Right kidney (tissue), 1 donor: ENCODE results near the gene PQBP1.

ENCODE experiments used
- DNase-seq: peaks from one replicate; pipeline ENCODE4 v3.0.0-alpha.2; 2016

Gene PQBP1

DNA sequence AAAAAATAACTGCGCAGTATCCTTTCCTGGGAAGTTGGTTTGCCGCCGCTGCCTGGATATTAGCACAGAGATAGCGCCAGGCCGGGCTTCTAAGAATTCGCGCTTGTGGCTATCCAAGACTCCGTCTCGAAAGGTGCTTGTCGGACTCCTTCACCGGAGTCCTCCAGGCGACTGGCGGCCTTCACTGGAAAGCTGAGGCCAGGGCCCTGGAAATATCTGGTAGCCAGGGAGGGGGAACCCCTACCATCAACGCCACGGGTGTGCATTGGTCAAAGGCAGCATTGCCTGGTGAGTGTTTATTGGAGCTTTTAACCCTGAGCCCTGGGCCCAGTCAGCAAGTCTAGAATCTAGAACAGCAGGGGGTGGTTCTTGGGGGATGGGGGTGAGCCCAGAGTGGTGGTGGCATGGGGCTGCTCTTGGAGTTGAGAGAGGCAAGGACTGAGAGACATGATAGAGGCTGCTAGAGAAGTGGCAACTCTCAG is 21.7 kb downstream of the PQBP1 start:
- no peak for DNase-seq

DNA sequence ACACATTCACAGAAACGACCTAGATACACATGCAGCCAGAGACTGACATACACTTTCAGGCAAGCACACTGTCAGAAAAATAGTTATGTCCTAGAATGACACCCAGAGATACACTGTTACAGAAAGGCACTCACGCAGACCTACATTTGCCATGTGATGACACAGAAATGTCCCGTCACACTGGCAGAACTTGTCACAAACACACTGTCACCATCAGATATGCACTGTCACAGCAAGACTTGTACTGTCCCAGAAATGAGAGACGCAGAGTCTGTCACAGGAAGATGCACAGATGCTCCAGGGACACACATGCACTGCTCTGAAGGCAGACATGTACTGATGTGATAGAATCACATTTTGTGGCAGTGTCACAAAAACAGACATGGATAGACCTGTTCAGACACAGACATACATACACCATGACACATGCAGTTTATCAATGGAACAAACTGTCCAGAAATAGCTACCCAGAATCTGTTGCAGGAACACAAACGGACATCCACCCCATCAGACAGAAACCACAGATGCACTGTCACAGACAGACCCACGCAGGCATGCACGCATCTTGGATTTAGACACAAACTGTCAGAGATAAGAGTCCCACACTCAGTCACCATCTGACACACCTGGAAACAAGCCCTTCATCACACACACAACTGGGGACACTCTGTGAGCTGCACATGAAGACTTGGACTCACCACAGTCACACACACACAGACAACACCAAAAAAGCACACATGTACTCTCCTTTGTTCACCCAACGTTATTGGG is 22.4 kb downstream of the PQBP1 start:
- no peak for DNase-seq

DNA sequence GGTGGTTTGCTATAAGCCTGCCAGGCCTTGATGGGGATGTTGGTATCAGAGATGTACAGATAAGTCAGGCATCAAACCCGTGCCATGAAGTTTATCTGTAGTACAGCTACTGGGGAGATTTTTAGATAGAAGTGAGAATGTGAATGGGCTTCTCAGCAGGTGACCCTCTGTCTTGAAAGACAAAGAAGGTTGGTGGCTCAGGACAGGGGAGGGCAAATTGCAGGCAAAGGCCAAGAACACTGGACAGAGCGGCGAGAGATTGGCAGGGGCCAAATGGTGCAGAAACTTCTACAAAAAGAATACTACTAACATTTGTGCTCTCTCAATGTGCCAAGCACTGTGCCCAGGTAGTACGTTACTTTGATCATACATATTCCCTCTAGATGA is 23.0 kb downstream of the PQBP1 start:
- no peak for DNase-seq

DNA sequence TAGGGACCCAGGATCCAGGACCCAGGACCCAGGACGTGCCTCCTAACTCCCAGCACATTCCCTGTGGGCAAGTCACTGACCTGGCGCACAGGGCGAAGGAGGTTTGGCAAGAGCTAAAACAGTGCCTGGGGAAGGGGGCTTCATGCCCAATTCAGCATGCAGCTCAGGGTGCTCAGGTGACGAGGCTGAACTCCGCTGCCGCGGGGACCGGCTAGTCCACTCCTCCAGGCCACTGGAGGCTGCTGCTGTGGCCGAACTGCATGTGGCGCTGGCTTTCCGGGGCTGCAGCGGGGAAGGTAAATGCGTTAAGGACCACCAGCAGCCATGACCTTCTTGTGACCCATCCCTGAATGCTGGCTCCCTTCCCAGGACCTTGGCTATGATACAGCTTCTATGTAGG is 26.0 kb downstream of the PQBP1 start:
- DNase-seq: no peak

DNA sequence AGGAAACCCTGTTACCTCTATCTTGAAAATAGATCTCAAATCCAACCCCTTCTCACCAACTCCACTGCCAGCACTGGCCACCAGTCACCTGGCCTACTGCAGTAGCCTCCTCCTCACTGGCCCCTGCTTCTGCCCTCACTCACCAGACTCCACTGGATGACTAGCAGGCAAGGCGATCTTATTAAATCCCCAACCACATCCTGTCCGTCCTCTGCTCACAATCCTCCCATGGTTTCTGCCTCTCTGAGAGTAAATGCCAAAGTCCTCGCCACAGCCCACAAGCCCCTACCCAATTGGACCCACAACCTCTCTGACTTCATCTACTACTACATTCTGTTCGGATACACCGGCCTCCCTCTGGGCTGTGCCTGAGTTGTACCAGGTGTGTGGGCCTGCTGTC is 26.5 kb downstream of the PQBP1 start:
- DNase-seq: no peak

DNA sequence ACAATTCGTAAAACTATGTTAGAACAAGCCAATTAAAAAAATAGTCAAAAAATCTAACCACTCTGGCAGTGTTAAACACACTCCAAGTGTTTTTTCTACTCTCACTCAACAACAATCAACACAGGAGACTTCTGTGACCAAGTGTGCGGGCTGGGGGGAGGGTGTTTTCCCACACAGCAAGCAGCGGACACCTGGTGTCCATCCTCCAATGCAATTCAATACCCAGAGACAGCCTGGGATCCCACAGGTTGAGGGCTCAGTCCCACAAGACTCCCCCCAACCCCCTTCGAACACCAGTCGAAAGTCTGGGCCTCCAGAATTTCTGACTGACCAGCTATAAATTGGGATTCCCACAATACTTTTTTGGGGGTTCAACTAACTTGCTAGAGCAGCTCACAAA is 29.4 kb downstream of the PQBP1 start:
- no peak for DNase-seq

DNA sequence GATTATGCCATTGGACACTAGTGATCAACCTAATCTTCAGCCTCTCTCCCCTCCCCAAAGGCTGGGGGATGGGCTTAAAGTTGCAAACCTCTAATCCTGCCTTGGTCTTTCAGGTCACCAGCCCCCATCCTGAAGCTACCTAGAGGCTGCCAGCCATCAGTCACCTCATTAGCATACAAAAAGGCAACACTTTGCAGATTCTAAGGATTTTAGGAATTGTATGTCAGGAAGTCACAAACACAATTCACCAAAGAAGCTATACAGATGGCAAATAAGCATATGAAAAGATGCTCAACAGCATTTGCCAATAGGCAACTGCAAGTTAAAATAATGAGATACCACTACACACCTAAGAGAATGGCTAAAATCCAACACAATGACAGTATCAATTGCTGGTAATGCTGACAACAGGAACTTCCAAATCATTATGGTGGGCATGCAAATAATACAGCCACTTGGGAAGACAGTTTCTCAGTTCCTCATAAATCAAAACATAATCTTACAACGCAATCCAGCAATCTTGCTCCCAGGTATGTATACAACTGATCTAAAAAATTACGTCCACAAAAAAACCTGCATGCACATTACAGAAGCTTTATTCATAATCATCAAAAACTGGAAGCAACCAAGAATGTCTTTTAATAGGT is 30.1 kb downstream of the PQBP1 start:
- DNase-seq: no peak

DNA sequence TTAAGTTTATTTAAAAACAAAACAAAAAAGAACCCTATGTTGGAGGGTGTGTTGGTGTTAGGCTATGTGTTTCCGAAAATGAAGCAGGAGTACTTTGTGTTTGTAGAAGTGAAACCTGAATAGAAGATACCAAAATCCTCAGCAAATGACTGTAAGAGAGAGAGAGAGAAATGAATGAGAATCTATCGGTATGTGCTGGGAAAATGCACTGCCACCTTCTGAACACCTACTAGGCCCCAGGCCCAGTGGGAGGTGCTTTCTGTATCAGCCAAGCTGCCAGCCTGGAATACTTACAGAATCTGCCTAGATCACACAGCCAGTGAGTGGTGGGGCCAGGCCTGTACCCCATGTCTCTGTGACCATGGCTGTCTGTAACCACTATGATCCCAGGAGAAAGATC is 36.0 kb downstream of the PQBP1 start:
- DNase-seq: no peak

DNA sequence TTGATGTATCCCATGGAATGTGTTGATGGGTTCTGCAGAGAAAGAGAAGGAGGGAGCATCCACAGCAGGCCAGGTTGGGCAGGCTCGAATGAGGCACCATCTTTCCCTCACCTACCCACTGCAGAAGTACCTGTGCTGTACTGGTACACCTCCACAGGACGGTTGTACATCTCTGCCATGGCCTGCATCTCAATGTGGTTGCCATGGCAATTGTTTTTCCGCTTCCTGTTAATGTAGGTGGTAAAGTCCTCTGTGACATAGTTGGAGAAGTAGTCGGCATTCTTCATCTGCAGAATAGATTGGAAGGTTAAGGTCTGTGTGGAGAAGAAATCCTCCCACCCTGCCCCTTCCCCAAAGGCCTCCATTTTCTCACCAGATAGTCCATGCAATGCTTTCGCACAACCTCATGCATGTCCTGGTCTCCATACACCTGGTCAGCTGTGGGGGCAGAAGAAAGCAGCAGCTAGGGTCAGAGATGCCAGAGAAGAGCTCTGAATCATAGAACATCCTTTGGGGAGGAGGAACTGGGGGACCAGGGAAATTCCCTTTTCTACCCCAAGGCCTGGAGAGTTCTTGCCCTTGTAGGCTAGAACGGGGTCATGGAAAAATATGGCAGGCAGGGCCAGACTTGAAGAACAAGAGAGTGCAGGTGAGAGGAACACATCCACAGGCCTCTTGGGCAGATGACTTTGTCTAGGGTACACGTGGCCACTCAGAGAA is 37.0 kb downstream of the PQBP1 start:
- DNase-seq: no peak

DNA sequence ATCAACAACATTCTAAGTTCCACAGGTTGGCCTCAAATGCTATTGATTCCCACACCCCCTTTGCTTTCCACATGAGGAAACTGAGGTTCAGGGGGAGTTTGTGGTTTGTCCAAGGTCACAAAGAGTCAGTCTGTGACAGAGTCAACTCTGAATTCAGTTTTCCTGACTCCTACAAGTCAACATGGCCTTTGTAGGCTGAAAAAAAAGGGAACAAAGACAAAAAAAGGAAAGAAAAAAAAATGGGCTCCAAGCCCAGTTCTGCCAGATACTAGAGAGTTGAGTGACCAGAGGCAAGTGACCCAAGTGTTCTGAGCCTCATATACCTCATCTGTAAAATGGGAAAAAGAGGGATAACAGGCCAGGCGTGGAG is 37.6 kb downstream of the PQBP1 start:
- no peak for DNase-seq

DNA sequence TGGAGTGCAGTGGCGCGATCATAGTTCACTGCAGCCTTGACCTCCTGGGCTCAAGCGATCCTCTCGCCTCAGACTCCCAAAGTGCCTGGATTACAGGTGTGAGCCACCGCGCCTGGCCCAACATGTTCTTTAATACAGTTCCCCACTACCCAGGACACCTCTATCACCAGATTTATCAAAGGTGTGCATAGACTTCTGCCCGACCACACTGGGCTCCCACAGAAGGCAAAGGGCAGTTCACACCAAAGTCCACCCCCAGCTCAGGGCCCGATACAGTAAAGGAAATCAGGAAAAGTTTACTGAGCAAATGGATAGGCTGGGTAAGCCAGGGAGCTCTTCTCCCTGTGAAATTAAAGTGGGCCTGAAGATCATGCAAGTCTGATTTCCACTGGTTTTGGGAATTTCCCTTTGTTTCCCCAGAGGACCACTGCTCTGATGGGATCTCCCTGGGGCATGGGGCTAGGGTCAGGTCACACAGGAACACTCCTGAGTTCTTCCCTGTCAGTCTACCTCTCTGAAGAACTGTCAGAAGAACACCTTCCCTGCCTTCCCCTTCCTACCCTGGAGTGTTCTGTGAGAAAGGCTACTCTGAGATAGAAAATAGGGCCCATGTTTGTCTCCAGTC is 38.8 kb downstream of the PQBP1 start:
- DNase-seq: no peak

DNA sequence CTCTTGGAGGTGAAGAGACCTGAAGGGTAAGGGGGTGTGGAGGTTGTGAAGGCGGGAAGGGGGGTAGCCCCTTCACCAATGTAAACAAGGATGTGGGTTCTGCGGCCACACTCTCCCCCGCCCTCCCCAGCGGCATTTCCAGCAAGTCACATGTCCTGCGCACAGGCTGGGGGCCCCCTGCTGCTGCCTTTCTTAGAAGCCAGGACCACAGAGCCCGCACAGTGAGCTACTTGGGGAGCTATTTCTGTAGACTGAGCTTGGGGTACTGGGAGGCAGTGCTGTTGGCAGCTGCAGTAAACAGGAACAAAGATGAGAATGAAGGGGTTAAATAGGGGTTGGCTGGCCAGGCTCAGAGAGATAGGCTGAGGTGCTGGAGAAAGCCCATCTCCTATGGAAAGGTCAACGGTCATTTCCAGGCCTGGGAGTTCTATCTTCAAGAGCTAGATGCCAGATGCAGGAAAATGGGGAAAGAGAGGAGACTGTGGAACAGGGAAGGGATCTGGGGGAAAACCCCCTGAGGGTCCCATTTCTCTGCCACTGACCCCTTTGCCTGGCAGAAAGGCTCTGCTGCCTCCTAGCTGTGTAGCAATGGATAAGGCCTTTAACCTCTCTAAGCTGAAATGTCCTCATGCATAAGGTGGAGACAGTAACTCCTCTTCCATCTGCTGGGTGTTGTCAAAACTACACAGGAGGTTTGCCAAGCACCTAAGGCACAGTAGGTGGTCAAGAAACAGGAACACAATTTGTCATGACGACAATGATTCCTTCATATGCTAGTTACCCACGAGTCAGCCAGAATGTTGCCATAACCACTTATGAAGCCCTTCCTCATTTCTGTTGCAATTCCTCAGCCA is 39.6 kb downstream of the PQBP1 start:
- DNase-seq: no peak

DNA sequence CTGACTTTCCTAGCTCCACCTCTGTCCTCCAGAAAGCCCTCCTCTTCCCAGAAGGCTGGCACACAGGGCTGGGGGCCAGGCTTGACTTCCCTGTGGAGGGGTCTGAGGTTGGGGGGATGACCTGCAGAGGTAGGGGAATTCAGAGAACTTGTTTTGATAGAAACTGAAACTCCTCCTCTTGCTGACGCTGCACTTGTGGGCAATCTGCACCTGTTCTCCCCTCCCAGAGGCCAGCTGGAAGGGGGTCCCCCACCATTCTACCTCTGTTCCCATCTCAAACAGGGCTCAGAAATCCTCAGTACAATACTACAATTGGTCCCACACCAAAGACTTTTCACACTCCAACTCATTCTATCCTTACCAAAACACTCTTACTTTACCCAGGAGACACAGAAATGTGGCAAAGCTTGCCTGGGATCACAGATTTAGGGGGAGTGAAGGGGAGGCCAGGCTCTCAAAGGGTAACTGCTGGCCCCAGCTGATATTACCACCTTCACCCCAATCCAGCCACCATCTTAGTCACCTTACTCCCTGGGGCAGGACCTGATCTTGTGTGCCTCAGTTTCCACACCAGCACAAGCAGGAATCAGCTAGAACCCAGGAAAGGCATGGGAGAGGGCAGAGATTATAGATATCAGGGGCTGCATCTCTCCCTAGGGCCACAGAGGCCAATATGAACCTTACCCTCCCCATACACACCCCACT is 41.1 kb downstream of the PQBP1 start:
- no peak for DNase-seq

DNA sequence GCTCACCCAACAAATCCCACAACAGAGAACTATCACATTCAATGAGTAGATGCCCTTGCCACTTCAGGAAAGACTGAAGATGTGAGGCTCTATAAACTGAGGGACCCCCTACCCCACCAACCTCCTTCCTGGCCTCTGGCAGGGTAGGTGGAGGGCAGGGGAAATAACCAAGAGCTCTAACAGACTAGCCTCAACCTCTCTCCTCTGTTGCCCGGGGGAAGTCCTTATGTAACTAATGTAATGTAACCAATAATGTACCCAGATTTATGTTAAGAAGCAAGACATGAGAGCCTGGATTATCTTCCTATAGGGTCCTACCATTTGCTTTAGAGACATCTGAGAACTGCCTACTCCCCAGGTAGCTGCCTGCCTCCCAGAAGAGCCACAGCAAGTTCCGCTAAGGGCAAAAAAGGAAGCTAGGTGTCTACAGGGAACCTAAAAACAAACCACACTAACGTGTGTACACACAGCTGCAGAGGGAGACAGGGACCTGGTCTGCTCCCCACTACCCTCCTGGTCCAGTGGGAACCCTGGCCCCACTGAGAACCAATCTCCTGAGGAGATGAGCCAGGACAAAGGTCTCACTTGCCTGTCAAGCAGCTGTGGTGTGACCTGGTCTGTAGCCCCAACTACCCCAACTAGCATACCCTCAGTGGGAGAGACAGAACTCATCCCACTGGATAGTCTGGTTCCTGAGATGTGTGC is 41.9 kb downstream of the PQBP1 start:
- DNase-seq: no peak

DNA sequence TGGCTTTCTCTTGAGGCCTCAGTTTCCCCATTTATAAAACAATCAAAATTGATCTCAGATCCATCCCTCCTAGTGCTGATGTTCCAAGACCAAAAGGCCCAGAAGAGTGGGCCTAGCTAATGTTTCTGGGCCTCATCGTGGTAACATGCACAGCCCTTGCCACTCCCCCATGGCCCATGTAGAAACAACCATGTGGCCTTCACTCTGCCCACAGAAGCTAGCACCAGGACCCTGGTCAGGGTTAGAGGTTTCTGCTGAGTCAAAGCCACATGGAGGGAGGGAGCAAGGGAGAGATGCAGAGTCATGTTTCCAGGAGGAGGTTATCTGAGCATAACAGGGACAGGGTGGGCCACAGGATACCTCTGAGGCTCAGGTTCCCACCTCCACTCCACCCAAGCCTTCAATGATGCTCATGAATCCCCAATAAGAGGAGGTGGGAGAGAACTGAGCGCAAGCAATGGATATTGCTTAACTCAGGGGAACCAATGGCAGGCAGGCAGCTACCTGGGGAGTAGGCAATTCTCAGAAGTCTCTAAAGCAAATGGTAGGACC is 42.8 kb downstream of the PQBP1 start:
- no peak for DNase-seq

DNA sequence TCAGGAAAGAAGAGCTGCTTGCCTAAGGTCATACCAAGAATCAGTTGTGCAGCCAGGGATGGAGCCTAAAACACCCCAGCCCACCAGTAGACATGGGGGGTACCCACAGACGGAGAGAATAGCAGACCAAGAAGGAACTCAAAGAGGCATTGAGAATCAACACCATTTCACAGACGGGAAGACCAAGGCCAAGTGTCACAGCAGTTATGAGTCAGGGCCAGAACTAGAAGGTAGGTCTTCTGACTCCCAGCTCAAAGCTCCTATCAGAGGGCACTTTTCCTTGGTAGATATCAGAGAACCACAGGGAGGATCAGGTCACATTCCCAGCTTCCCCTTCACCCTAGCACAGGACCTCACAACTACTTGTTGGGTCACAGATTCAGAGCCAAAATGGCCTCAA is 45.2 kb downstream of the PQBP1 start:
- DNase-seq: no peak

DNA sequence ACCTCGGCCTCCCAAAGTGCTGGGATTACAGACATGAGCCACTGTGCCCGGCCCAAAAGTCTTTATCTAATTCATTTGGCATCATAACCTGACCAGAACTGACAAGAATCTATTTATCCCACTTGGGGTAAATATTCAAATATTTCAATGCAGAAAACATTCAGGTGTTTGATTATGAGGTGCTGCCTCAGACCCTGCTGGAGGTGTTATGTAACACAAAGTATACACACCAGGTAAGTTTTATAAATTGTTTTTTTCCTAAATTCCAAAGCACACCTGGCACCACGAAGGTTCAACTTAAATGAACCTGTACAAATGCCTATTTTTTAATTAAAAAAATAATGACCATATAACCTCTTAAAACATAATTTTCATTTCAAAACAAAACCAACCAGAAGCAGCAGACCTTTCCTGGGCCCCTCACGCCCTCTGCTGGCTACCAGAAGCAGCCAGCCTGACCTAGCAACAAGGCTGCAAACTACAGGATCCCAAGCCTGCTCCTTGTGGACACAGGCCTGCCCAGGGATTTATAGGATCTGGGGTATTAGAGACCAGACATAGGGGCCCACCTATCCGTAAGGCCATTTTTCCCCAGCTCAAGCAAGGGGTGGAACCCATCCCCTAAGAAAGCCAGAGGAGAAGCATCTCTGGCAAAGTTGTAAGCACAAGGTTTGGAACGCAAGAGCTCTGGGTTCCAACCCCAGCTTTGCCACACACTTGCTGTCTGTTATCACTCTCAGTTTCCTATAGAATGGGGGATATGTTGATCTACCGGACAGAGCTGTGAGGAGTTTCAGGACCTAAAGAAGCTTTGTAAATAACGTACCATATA is 48.0 kb downstream of the PQBP1 start:
- DNase-seq: no peak

DNA sequence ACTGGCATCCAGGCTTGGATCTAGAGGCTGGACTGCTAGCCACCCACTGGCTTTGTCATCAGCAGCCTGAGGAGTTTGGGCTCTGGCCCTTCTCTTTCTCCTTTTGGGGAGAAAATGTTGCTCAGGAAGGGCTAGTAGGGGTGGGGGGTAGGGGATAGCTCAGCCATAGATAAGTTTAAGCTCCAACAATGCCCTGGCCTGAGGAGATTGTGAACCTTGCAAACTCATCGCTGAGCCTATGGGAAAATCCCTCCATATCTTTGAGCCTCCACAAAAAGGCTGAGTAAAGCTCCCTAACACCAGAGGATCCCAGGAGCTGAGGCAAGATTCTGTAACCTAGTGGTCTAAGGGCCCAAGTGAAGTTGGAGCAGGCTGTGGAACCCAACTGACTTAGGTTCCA is 50.9 kb downstream of the PQBP1 start:
- no peak for DNase-seq
